ENCODE results near the gene BZW1.

The BZW1 gene

GRCh38 chr2:200860092-200860795 lies 48.5 kb downstream of the BZW1 start:
- H3K4me1 ChIP-seq: peaks cover 16% of the 10 kb centered on the region
- DNase-seq (ENCODE audit: low spot score in 2 of 2): no peak
- H3K27me3 ChIP-seq (ENCODE audit: low read depth): no peaks in the 10 kb centered on the region
- no peaks in the 10 kb centered on the region for H3K9me3 ChIP-seq
- in situ Hi-C loops (cut with MboI; ENCODE audit: low sequenced_read_pairs): no loop called here
- no peak overlapping the region for H3K4me3 ChIP-seq
- H3K36me3 ChIP-seq (replicated peaks): peaks cover 79% of the 10 kb centered on the region

GRCh38 chr2:200861617-200862155 lies 50.0 kb downstream of the BZW1 start:
- H3K4me1 ChIP-seq: peaks cover 16% of the 10 kb centered on the region
- H3K4me3 ChIP-seq: peak overlapping the region; percentile 98
- in situ Hi-C loops (cut with MboI; ENCODE audit: low sequenced_read_pairs): no loop called here
- H3K9me3 ChIP-seq: no peaks in the 10 kb centered on the region
- no peak for DNase-seq (ENCODE audit: low spot score in 2 of 2)
- H3K27me3 ChIP-seq (ENCODE audit: low read depth): no peaks in the 10 kb centered on the region
- H3K36me3 ChIP-seq (replicated peaks): peaks cover 64% of the 10 kb centered on the region

- peaks cover 56% of the 10 kb centered on the region for H3K36me3 ChIP-seq (replicated peaks)
- H3K9me3 ChIP-seq: no peaks in the 10 kb centered on the region
- peak overlapping the region; percentile 98 for H3K4me3 ChIP-seq
- in situ Hi-C loops (cut with MboI; ENCODE audit: low sequenced_read_pairs): no loop called here
- peak; percentile 44 for DNase-seq (ENCODE audit: low spot score in 2 of 2)
- peaks cover 16% of the 10 kb centered on the region for H3K4me1 ChIP-seq
- H3K27me3 ChIP-seq (ENCODE audit: low read depth): no peaks in the 10 kb centered on the region
These were observed 50.9 kb downstream of the BZW1 start for GRCh38 chr2:200862532-200863000.

- peak in 1 of 2 experiments; percentile 28 for DNase-seq (ENCODE audit: low spot score in 2 of 2)
- Histone ChIP-seq H3K27me3 (ENCODE audit: low read depth) (no peaks in the 10 kb centered on the region), H3K4me3 (peak overlapping the region; percentile 98), H3K9me3 (no peaks in the 10 kb centered on the region), H3K36me3 (replicated peaks) (peaks cover 44% of the 10 kb centered on the region), H3K4me1 (peaks cover 16% of the 10 kb centered on the region)
- in situ Hi-C loops (cut with MboI; ENCODE audit: low sequenced_read_pairs): no loop called here
These were observed 52.1 kb downstream of the BZW1 start for GRCh38 chr2:200863782-200864175.

- Histone ChIP-seq H3K27me3 (ENCODE audit: low read depth) (no peaks in the 10 kb centered on the region), H3K36me3 (replicated peaks) (peaks cover 37% of the 10 kb centered on the region), H3K4me1 (peaks cover 16% of the 10 kb centered on the region), H3K9me3 (no peaks in the 10 kb centered on the region), H3K4me3 (peak within 1 kb of the TSS; percentile 98)
- DNase-seq (ENCODE audit: low spot score in 2 of 2): peak; percentile 79 to 93
- in situ Hi-C loops (cut with MboI; ENCODE audit: low sequenced_read_pairs): no loop called here
These were observed 52.7 kb downstream of the BZW1 start, which contains the start of gene CLK1 for GRCh38 chr2:200864176-200865034. TSS of gene CLK1 (minus strand) at chr2:200864658. CDS start at chr2:200861862, 2,796 bp downstream.

- in situ Hi-C loops (cut with MboI; ENCODE audit: low sequenced_read_pairs): no loop called here
- Histone ChIP-seq H3K9me3 (no peaks in the 10 kb centered on the region), H3K4me1 (no peaks in the 10 kb centered on the region; the same call in 1 of the 2 replicates), H3K27me3 (ENCODE audit: low read depth) (no peaks in the 10 kb centered on the region), H3K4me3 (no peak overlapping the region), H3K36me3 (replicated peaks) (peaks cover 14% of the 10 kb centered on the region)
- DNase-seq (ENCODE audit: low spot score in 2 of 2): no peak
These were observed 57.3 kb downstream of the BZW1 start for GRCh38 chr2:200869014-200869413.

GRCh38 chr2:200871151-200871550 lies 59.4 kb downstream of the BZW1 start:
- DNase-seq (ENCODE audit: low spot score in 2 of 2): no peak
- no peaks in the 10 kb centered on the region for H3K4me1 ChIP-seq
- in situ Hi-C loops (cut with MboI; ENCODE audit: low sequenced_read_pairs): no loop called here
- no peaks in the 10 kb centered on the region for H3K9me3 ChIP-seq
- no peak overlapping the region for H3K4me3 ChIP-seq
- peaks cover 18% of the 10 kb centered on the region for H3K36me3 ChIP-seq (replicated peaks)
- H3K27me3 ChIP-seq (ENCODE audit: low read depth): no peaks in the 10 kb centered on the region

GRCh38 chr2:200873560-200873959 lies 61.9 kb downstream of the BZW1 start:
- Histone ChIP-seq H3K27me3 (ENCODE audit: low read depth) (no peaks in the 10 kb centered on the region), H3K9me3 (no peaks in the 10 kb centered on the region), H3K4me3 (no peak overlapping the region), H3K4me1 (no peaks in the 10 kb centered on the region), H3K36me3 (replicated peaks) (peaks cover 30% of the 10 kb centered on the region)
- in situ Hi-C loops (cut with MboI; ENCODE audit: low sequenced_read_pairs): no loop called here
- DNase-seq (ENCODE audit: low spot score in 2 of 2): peak in 1 of 2 experiments; percentile 0
